C4-2B (cell line): ENCODE data around the gene GSTA3.

Experiments
- CTCF ChIP-seq: fragments of 450-650 bp; conservative IDR thresholded peaks from 2 replicates; pipeline ENCODE4 v1.5.1; 2017; ENCODE audit warnings: mild to moderate bottlenecking
- ZFX ChIP-seq: fragments of 450-650 bp; IDR thresholded peaks from 2 replicates; pipeline ENCODE4 v1.6.1; 2017

GRCh38 chr6:52937908-52938307, 28.4 kb upstream of the GSTA3 start:
- TF ChIP-seq CTCF: no peak
- TF ChIP-seq ZFX: no peak
